GM12873 (cell line): ENCODE results near the gene XIRP1.

Source experiments
- CTCF ChIP-seq: IDR thresholded peaks from 2 replicates; pipeline ENCODE4 v1.5.1; 2012; ENCODE audit warnings: low read depth, mild to moderate bottlenecking, moderate library complexity, low read length, control low read depth; ENCODE audit not compliant: insufficient read depth; ENCODE audit errors: missing control alignments

The XIRP1 gene

GRCh38 chr3:39192490-39193092, at the start of gene XIRP1:
TSS of gene XIRP1 (minus strand) at chr3:39192595. CDS start at chr3:39189445, 3,150 bp downstream.
- no peak for TF ChIP-seq CTCF

GRCh38 chr3:39241561-39241960, 49.2 kb upstream of the XIRP1 start:
- no peak for TF ChIP-seq CTCF

GRCh38 chr3:39237027-39237426, 44.6 kb upstream of the XIRP1 start:
- no peak for TF ChIP-seq CTCF

GRCh38 chr3:39234651-39235050, 42.3 kb upstream of the XIRP1 start:
- TF ChIP-seq CTCF = no peak

- no peak for TF ChIP-seq CTCF
These were observed 40.5 kb upstream of the XIRP1 start for GRCh38 chr3:39232859-39233258.

GRCh38 chr3:39230453-39230852, 38.1 kb upstream of the XIRP1 start:
- no peak for TF ChIP-seq CTCF

- no peak for TF ChIP-seq CTCF
These were observed 36.1 kb upstream of the XIRP1 start for GRCh38 chr3:39228496-39228895.
